Kidney epithelial cell (primary cell): ENCODE data around the gene APOO. TPM values are rescaled to one million over a fixed set of nuclear protein-coding genes. Genes with fewer than 3 reads are reported as not detected.

Experiments
- DNase-seq: peaks from one replicate; pipeline ENCODE4 v3.0.0-alpha.2; 2010; ENCODE audit warnings: low read depth
- H3K27me3 ChIP-seq: 2 replicates; pipeline ENCODE4 v1.6.0; 2011; ENCODE audit warnings: low read length; ENCODE audit not compliant: control insufficient read depth, insufficient read depth
- H3K36me3 ChIP-seq: 2 replicates; pipeline ENCODE4 v1.5.1; 2011; ENCODE audit warnings: low read length; ENCODE audit not compliant: control insufficient read depth, insufficient read depth
- H3K4me3 ChIP-seq: 2 replicates; pipeline ENCODE4 v1.5.1; 2011; ENCODE audit warnings: low read depth, mild to moderate bottlenecking, control low read depth, low read length
- total RNA-seq: library from RNA; depleted of rRNA; stranded (reverse); fragments of >200 nt; gene quantifications from 2 replicates; pipeline ENCODE4 v1.2.3, GENCODE V29; 2015
- TF ChIP-seq, protein P1 (sequence below): IDR thresholded peaks from 2 replicates; pipeline ENCODE4 v1.5.1; 2011; ENCODE audit warnings: mild to moderate bottlenecking, moderate library complexity, low read length, control low read depth, inconsistent platforms; ENCODE audit not compliant: insufficient read depth, poor library complexity, severe bottlenecking

The APOO gene
- total RNA-seq, 1 donor from 2014 or later, result 17.3 TPM

- H3K27me3 ChIP-seq, result no peaks in the 10 kb centered on the region
- H3K36me3 ChIP-seq, result no peaks in the 10 kb centered on the region
- DNase-seq, result no peak
- TF ChIP-seq, protein P1, sequence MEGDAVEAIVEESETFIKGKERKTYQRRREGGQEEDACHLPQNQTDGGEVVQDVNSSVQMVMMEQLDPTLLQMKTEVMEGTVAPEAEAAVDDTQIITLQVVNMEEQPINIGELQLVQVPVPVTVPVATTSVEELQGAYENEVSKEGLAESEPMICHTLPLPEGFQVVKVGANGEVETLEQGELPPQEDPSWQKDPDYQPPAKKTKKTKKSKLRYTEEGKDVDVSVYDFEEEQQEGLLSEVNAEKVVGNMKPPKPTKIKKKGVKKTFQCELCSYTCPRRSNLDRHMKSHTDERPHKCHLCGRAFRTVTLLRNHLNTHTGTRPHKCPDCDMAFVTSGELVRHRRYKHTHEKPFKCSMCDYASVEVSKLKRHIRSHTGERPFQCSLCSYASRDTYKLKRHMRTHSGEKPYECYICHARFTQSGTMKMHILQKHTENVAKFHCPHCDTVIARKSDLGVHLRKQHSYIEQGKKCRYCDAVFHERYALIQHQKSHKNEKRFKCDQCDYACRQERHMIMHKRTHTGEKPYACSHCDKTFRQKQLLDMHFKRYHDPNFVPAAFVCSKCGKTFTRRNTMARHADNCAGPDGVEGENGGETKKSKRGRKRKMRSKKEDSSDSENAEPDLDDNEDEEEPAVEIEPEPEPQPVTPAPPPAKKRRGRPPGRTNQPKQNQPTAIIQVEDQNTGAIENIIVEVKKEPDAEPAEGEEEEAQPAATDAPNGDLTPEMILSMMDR, result no peak
- no peak overlapping the region for H3K4me3 ChIP-seq
Observed at GRCh38 chrX:23945206-23945605, 37.5 kb upstream of the APOO start.

- no peaks in the 10 kb centered on the region for H3K36me3 ChIP-seq
- H3K4me3 ChIP-seq, result no peak overlapping the region
- no peak for DNase-seq
- TF ChIP-seq, protein P1, result no peak
- H3K27me3 ChIP-seq, result no peaks in the 10 kb centered on the region
Observed at GRCh38 chrX:23944234-23944633, 36.5 kb upstream of the APOO start.

- no peak for DNase-seq
- H3K4me3 ChIP-seq, result no peak overlapping the region
- H3K36me3 ChIP-seq, result no peaks in the 10 kb centered on the region
- TF ChIP-seq, protein P1, result no peak
- no peaks in the 10 kb centered on the region for H3K27me3 ChIP-seq
Observed at GRCh38 chrX:23939203-23939602, 31.5 kb upstream of the APOO start.

GRCh38 chrX:23938690-23939089 lies 31.0 kb upstream of the APOO start:
- no peak for DNase-seq
- Histone ChIP-seq H3K4me3 (no peak overlapping the region), H3K36me3 (no peaks in the 10 kb centered on the region), H3K27me3 (no peaks in the 10 kb centered on the region)
- TF ChIP-seq, protein P1, result no peak

DNA sequence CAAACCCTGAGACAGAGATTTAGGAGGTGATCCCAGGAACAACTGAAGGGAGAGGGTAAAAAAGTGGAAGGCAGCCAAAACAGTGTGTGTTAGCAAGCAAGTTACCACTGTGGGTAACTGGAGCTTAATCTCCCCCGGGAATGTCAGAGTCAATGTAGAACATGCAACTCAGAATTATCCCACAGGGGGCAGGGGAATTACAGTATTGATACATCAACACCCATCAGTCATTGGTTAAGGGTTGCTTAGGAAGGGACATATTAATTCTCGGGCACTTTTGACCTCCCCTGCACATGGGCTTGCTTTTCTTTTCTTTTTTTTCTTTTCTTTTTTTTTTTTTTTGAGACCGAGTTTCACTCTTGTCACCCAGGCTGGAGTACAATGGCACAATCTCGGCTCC lies 29.4 kb upstream of the APOO start:
- TF ChIP-seq, protein P1, result no peak

DNA sequence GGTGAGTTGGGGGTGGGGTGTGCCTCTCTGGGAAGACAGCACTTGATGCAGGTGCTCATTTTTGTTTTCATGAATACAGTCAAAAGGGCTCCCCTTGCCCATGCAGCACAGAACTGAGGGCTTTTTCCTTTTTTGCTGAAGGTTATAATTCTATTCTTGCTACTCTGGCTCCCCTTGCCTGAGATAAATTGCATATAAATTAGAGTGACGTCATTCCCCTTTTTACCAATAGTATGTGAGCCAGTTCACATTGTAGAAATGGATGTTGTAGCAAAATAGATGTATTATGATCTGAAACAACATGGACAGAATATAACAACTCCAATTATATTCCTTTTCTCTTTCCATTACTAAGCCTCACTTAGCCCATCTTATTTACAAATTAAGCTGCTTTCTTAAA lies 28.4 kb upstream of the APOO start:
- DNase-seq, result no peak
- Histone ChIP-seq H3K27me3 (no peaks in the 10 kb centered on the region), H3K36me3 (no peaks in the 10 kb centered on the region), H3K4me3 (no peak overlapping the region)
- TF ChIP-seq, protein P1, result no peak

More for the DNA sequence above, 29.4 kb upstream of the APOO start:
- no peak for DNase-seq
- Histone ChIP-seq H3K27me3 (no peaks in the 10 kb centered on the region), H3K4me3 (no peak overlapping the region), H3K36me3 (no peaks in the 10 kb centered on the region)
